ENCODE data around the gene ZNF787. TPM values are rescaled to one million over a fixed set of nuclear protein-coding genes. Genes with fewer than 3 reads are reported as not detected.

The ZNF787 gene
- total and polyA plus RNA-seq, 2 of the 13 experiments (the other 11 are each of a cell fraction or from before 2014, with no cell fraction given) = 15.1 to 42.8 TPM

GRCh38 chr19:56170261-56170660 is 49.2 kb upstream of the ZNF787 start (continued):
- TF ChIP-seq ZBTB10 (CRISPR knock-in tag; IDR thresholded peaks at IDR 0.05; ENCODE audit: borderline replicate concordance) (no peak), SAFB2 (CRISPR knock-in tag; IDR thresholded peaks at IDR 0.05; ENCODE audit: borderline replicate concordance, low read depth) (no peak), HMGA1 (CRISPR knock-in tag; conservative IDR thresholded peaks at IDR 0.05) (no peak), IRF9 (CRISPR knock-in tag; IDR thresholded peaks at IDR 0.05; ENCODE audit: borderline replicate concordance) (no peak), ETV6 (CRISPR knock-in tag; conservative IDR thresholded peaks at IDR 0.05) (no peak), ZFP1 (CRISPR knock-in tag; IDR thresholded peaks at IDR 0.05) (no peak), SSRP1 (CRISPR knock-in tag; IDR thresholded peaks at IDR 0.05) (no peak), JUND (CRISPR knock-in tag; IDR thresholded peaks at IDR 0.05) (peak; percentile 84), FOXP4 (CRISPR knock-in tag; IDR thresholded peaks at IDR 0.05) (peak; percentile 55), ISL2 (CRISPR knock-in tag; IDR thresholded peaks at IDR 0.05) (no peak), NFE2 (CRISPR knock-in tag; IDR thresholded peaks at IDR 0.05) (no peak), ZNF713 (CRISPR knock-in tag; IDR thresholded peaks at IDR 0.05) (no peak), ZNF407 (CRISPR knock-in tag; IDR thresholded peaks at IDR 0.05; ENCODE audit: not compliant biosample characterization) (no peak)

Data from HepG2 (cell line).